Measurements from ENCODE around the gene FBXL14. TPM values are rescaled to one million over a fixed set of nuclear protein-coding genes. Genes with fewer than 3 reads are reported as not detected.

Gene FBXL14
- total and polyA plus RNA-seq, 9 of the 15 experiments (the other 6 are each of a cell fraction or from before 2014, with no cell fraction given) = 0.13 to 9.8 (median 3.3) TPM

DNA sequence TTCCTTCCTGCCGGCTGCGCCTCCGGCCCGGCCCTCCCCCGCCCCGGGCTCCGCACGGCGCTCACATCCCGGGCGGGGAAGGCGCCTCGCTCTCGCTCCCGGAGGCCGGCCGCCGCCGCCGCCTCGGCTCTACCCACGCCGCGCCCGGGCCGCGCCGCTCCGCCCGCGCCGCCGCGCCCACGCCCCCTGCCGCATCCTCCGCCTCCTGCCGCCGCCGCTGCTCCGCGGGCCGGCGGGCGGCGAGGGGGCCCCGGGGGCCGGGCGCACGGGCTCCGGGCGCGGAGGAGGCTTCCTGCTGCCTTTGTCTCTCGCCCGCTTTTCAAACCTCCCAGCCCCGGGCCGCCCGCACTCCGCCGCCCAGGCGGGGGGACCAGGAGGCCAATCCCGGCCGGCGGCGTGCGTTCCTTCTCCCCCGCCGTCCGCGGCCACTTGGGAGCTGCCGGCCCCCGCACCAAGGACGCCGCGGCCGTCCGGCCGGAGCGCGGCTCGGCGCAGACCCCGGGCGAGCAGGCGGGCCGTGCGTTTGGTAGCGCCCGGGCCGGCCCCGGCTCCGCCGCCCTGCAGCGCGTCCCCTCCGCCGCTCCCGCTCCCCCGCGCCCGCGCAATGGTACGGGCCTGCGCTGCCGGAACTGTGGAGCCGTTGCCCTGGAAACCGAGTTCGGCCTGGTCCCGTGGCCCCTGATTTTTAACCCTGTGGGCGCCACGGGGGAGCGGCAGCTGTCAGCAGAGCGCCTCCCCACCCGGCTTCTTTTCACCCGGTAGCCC is at the start of gene FBXL14 (continued):
- peak; percentile 59 for TF ChIP-seq RBBP5 (IDR thresholded peaks at IDR 0.05; ENCODE audit: borderline replicate concordance, insufficient read depth, low read length, poor library complexity, severe bottlenecking)
- TF ChIP-seq, protein P1, sequence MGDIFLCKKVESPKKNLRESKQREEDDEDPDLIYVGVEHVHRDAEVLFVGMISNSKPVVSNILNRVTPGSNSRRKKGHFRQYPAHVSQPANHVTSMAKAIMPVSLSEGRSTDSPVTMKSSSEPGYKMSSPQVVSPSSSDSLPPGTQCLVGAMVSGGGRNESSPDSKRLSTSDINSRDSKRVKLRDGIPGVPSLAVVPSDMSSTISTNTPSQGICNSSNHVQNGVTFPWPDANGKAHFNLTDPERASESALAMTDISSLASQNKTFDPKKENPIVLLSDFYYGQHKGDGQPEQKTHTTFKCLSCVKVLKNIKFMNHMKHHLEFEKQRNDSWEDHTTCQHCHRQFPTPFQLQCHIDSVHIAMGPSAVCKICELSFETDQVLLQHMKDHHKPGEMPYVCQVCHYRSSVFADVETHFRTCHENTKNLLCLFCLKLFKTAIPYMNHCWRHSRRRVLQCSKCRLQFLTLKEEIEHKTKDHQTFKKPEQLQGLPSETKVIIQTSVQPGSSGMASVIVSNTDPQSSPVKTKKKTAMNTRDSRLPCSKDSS (IDR thresholded peaks at IDR 0.05; ENCODE audit: low read depth, partially characterized antibody) = no peak
- TF ChIP-seq ZNF324 (CRISPR knock-in tag; IDR thresholded peaks at IDR 0.05) = no peak
- TF ChIP-seq SMC3 (conservative IDR thresholded peaks at IDR 0.05; ENCODE audit: insufficient read depth, low read depth, low read length) = no peak
- TF ChIP-seq NFATC3 (IDR thresholded peaks at IDR 0.05) = no peak
- no peak for TF ChIP-seq KDM1A (IDR thresholded peaks at IDR 0.05)
- no peak for TF ChIP-seq SRSF1 (IDR thresholded peaks at IDR 0.05; ENCODE audit: low read depth, low read length)
- TF ChIP-seq MEIS2 (IDR thresholded peaks at IDR 0.05; ENCODE audit: partially characterized antibody) = peak; percentile 55
- TF ChIP-seq USF1 (CRISPR knock-in tag; IDR thresholded peaks at IDR 0.05) = peak; percentile 71
- TF ChIP-seq NR2F6 (CRISPR knock-in tag; IDR thresholded peaks at IDR 0.05) = no peak
- no peak for TF ChIP-seq KLF10 (CRISPR knock-in tag; IDR thresholded peaks at IDR 0.05)
- no peak for TF ChIP-seq STAT5B (CRISPR knock-in tag; IDR thresholded peaks at IDR 0.05)
- TF ChIP-seq SREBF2 (CRISPR knock-in tag; IDR thresholded peaks at IDR 0.05) = no peak
- no peak for TF ChIP-seq GATAD2A (IDR thresholded peaks at IDR 0.05)
- no peak for TF ChIP-seq ZNF586 (CRISPR knock-in tag; conservative IDR thresholded peaks at IDR 0.05)
- no peak for TF ChIP-seq FOS (IDR thresholded peaks at IDR 0.05; ENCODE audit: extremely low read depth, insufficient read length)
- TF ChIP-seq POLR2G (IDR thresholded peaks at IDR 0.05; ENCODE audit: low read depth, low read length) = peak; percentile 79
- peak; percentile 97 for TF ChIP-seq PRDM10 (IDR thresholded peaks at IDR 0.05; ENCODE audit: partially characterized antibody)
- TF ChIP-seq SIRT6 (IDR thresholded peaks at IDR 0.05; ENCODE audit: low read depth, low read length) = no peak
- TF ChIP-seq TAF15 (IDR thresholded peaks at IDR 0.05; ENCODE audit: low read depth, low read length) = no peak
